Measurements from ENCODE around the gene PGS1. TPM values are rescaled to one million over a fixed set of nuclear protein-coding genes. Genes with fewer than 3 reads are reported as not detected.

The PGS1 gene
- total RNA-seq, 2 donors from 2014 or later = 33.3 to 40.2 TPM

DNA sequence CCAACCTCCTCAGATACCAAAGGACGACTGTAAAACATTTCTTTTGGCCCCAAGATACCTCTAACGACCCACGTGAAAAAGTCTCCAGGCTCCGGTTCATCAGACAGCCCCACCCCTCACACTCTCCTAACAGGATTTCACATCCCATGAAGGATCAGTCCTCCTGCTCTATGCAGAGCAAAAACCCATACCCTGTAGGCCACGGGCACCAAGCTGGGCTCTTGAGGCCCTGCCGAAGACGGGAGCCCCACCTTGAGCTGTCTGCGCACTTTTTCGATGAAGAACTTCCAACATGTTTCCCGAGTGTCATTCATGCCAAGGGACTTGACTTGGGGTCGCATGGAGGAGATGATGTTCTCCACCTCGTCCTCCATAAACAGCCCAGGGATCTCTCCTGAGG lies 89.9 kb downstream of the PGS1 start:
- no peaks in the 10 kb centered on the region for H3K27me3 ChIP-seq
- no peak overlapping the region for H3K9ac ChIP-seq (ENCODE audit: low read depth in 2 of 2, low read length in 2 of 2)
- intact Hi-C loops (cut with DNase I) = no loop called here
- DNase-seq = no peak
- no peaks in the 10 kb centered on the region for H3K36me3 ChIP-seq
- H3K4me3 ChIP-seq = no peak overlapping the region
- H3K9me3 ChIP-seq = no peaks in the 10 kb centered on the region
- H3K4me1 ChIP-seq = no peaks in the 10 kb centered on the region
- TF ChIP-seq, protein P1, sequence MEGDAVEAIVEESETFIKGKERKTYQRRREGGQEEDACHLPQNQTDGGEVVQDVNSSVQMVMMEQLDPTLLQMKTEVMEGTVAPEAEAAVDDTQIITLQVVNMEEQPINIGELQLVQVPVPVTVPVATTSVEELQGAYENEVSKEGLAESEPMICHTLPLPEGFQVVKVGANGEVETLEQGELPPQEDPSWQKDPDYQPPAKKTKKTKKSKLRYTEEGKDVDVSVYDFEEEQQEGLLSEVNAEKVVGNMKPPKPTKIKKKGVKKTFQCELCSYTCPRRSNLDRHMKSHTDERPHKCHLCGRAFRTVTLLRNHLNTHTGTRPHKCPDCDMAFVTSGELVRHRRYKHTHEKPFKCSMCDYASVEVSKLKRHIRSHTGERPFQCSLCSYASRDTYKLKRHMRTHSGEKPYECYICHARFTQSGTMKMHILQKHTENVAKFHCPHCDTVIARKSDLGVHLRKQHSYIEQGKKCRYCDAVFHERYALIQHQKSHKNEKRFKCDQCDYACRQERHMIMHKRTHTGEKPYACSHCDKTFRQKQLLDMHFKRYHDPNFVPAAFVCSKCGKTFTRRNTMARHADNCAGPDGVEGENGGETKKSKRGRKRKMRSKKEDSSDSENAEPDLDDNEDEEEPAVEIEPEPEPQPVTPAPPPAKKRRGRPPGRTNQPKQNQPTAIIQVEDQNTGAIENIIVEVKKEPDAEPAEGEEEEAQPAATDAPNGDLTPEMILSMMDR (IDR thresholded peaks at IDR 0.05) = no peak
- H3K27ac ChIP-seq = no peak overlapping the region

DNA sequence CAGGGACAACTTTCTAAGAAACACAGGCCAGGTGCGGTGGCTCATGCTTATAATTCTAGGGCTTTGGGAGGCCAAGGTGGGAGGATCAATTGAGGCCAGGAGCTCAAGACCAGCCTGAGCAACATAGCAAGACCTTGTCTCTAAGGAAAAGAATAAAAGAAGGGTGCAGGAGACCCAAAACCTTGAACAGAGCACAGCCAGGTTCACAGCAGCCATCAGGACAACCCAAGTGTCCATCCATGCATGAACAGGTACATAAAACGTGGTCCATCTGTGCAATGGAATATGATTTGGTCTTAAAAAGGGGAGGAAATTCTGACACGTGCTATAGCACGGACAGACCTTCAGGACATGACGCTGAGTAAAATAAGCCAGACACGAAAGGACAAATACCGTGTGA lies 91.0 kb downstream of the PGS1 start:
- TF ChIP-seq, protein P1 (IDR thresholded peaks at IDR 0.05) = no peak
- Histone ChIP-seq H3K36me3 (no peaks in the 10 kb centered on the region), H3K9me3 (no peaks in the 10 kb centered on the region), H3K9ac (ENCODE audit: low read depth in 2 of 2, low read length in 2 of 2) (no peak overlapping the region), H3K4me1 (no peaks in the 10 kb centered on the region), H3K4me3 (no peak overlapping the region), H3K27me3 (no peaks in the 10 kb centered on the region), H3K27ac (no peak overlapping the region)
- no peak for DNase-seq
- intact Hi-C loops (cut with DNase I) = no loop called here

DNA sequence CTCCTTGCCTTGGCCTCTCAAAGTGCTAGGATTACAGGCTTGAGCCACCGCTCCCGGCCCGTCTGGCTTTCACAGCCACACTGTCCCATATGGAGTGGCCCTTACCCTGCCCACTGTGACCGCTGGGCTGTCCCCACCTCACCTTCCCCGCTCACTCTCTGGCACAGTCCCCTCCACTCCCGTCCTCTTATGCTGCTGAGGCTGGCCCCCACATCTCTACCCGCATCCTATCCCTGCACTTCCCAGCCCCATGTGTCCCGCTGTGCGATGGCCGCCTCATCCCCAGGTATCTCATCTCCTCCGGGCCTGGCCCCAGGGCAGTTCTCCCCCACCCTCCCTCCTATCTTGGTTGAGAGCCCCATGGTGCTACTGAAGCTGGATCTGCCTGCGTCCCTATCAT lies 93.2 kb downstream of the PGS1 start:
- TF ChIP-seq, protein P1 (IDR thresholded peaks at IDR 0.05) = no peak
- Histone ChIP-seq H3K9ac (ENCODE audit: low read depth in 2 of 2, low read length in 2 of 2) (no peak overlapping the region), H3K4me3 (no peak overlapping the region), H3K36me3 (no peaks in the 10 kb centered on the region), H3K27me3 (no peaks in the 10 kb centered on the region), H3K4me1 (no peaks in the 10 kb centered on the region), H3K27ac (no peak overlapping the region), H3K9me3 (no peaks in the 10 kb centered on the region)
- intact Hi-C loops (cut with DNase I) = no loop called here
- no peak for DNase-seq

DNA sequence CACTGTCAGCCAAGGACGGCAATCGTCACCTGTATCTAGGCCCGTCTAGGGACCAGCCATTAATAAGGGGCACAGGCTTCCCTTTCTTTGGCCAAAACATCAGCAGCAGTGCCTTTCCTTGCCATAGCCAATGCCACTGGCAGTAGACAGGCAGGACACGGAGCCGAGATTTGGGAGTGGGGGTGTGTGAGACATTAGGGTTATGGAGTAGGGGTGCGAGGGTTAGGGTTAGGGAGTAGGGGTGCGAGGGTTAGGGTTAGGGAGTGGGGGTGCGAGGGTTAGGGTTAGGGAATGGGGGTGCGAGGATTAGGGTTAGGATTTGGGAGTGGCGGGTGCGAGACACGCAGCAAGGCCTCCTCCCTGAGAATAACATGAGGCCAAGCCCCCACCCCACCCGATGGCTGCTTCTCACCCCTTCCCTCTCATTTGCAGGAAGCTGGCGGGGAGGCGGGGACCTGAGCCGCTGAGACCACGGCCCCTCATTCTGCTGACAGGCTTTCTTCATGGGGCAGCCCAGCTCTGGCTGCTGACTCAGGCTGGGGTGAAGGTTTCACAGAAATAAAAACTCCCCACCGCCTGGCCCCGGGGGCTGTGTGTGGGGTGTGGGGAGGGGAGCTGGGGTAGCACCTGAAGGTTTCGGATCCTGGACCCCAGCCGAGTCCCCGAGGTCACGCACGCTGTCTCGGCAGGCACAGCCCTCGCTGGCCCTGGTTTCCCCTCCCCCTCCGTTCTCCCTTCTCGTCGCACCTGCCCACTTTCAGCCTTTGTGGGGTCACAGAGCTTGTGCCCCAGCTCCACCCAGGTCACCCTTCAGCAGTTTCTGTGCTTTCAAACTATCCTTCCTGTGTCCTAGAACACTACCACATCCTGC lies 93.8 kb downstream of the PGS1 start:
- no peaks in the 10 kb centered on the region for H3K27me3 ChIP-seq
- TF ChIP-seq, protein P1 (IDR thresholded peaks at IDR 0.05) = no peak
- no peak for DNase-seq
- no peak overlapping the region for H3K9ac ChIP-seq (ENCODE audit: low read depth in 2 of 2, low read length in 2 of 2)
- H3K36me3 ChIP-seq = no peaks in the 10 kb centered on the region
- intact Hi-C loops (cut with DNase I) = no loop called here
- H3K4me3 ChIP-seq = no peak overlapping the region
- no peak overlapping the region for H3K27ac ChIP-seq
- no peaks in the 10 kb centered on the region for H3K9me3 ChIP-seq
- no peaks in the 10 kb centered on the region for H3K4me1 ChIP-seq

DNA sequence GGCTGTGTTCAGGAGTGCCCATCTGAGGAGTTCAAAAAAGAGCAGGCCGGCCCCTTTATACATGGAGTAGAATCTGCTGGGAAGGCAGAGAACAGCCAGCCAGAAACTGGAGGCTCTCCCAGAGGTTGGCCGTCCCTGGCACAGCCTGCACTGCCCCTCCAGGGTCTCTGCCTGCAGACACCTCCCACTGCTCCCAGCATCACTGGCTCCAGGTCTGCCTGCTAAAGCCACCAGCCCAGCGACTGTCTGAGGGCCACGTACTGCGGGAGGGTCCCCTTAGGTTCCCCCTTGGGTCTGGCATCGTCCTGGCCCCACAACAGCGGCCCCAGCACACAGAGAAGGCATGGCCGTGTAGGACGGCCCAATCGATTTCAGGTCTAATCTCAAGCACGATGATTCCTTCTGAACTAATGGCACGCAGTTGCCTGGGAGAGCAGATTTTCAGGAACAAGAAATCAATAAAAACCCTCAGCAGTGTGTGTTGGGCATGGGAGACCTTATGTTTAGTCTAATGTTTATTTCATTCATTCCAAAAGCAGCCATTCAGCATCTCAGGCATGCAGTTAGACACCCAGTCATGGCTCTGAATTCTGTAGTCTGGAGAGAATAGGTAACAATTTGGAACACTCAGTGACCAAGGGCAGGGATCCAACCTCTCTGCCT lies 95.6 kb downstream of the PGS1 start:
- no peak for DNase-seq
- Histone ChIP-seq H3K27ac (no peak overlapping the region), H3K4me1 (no peaks in the 10 kb centered on the region), H3K9ac (ENCODE audit: low read depth in 2 of 2, low read length in 2 of 2) (no peak overlapping the region), H3K4me3 (no peak overlapping the region), H3K9me3 (no peaks in the 10 kb centered on the region), H3K27me3 (no peaks in the 10 kb centered on the region), H3K36me3 (no peaks in the 10 kb centered on the region)
- intact Hi-C loops (cut with DNase I) = no loop called here
- TF ChIP-seq, protein P1 (IDR thresholded peaks at IDR 0.05) = no peak

Other genes starting within 250 kb of the PGS1 start
- 100 to 1,000 TPM; 108 to 159 TPM for gene TMC6, start 249.9 kb upstream of the PGS1 start, total RNA-seq
- gene TMC8, start 247.9 kb upstream of the PGS1 start, total RNA-seq = 1 to 10 TPM; 5.3 to 5.4 TPM
- under 1 TPM in 1 of 2 donors, not detected in 1; 0.20 TPM for gene C17orf99, start 232.3 kb upstream of the PGS1 start, total RNA-seq
- gene SYNGR2, start 210.1 kb upstream of the PGS1 start, total RNA-seq = 100 to 1,000 TPM; 256 to 395 TPM
- gene TK1, start 191.6 kb upstream of the PGS1 start, total RNA-seq = 100 to 1,000 TPM in 1 of 2 donors, 10 to 100 TPM in 1; 37.7 to 135 TPM
- 10 to 100 TPM; 30.6 to 33.3 TPM for gene AFMID, start 191.3 kb upstream of the PGS1 start, total RNA-seq
- gene BIRC5, start 164.4 kb upstream of the PGS1 start, total RNA-seq = 10 to 100 TPM; 15.2 to 77.1 TPM
- gene TMEM235, start 147.0 kb upstream of the PGS1 start, total RNA-seq = not detected
- 10 to 100 TPM; 19.7 to 29.4 TPM for gene SOCS3, start 18.6 kb upstream of the PGS1 start, total RNA-seq
- gene DNAH17, start 198.7 kb downstream of the PGS1 start, total RNA-seq = under 1 TPM; 0.05 to 0.19 TPM

Data from colonic mucosa (tissue), 4 donors.